AG04449 (cell line): ENCODE data around the gene FANK1.
"Not testable (repeated sequence)": the region's sequence is repeated elsewhere in the genome, so short reads cannot be mapped to it uniquely, and the experiment has no call there.

Source experiments
- CTCF ChIA-PET: fragments of 350-600 bp; formaldehyde crosslinking; extraction: SDS; loops from one replicate; lab custom pipeline; 2021; ENCODE audit warnings: antibody characterized with exemption; lab: Yijun Ruan, JAX
- POLR2A ChIA-PET: fragments of 400-600, 350-600 bp; formaldehyde crosslinking; extraction: SDS; loops from one replicate; lab custom pipeline; 2020; ENCODE audit warnings: antibody characterized with exemption, inconsistent platforms; lab: Yijun Ruan, JAX
- DNase-seq: peaks from one replicate; pipeline ENCODE4 v3.0.0-alpha.2; 2010; ENCODE audit warnings: low read depth, low spot score
- H3K4me3 ChIP-seq: 2 replicates; pipeline ENCODE4 v1.5.1; 2011; ENCODE audit warnings: low read depth, mild to moderate bottlenecking, control low read depth, low read length
- CTCF ChIP-seq: IDR thresholded peaks from one replicate; pipeline ENCODE4 v1.5.1; 2011; ENCODE audit warnings: mild to moderate bottlenecking, moderate library complexity, low read length, control low read depth, inconsistent platforms; ENCODE audit not compliant: insufficient read depth; ENCODE audit errors: missing control alignments

FANK1 gene

GRCh38 chr10:125896088-125896934 is at the start of gene FANK1:
Gene FANK1, plus strand, starts transcription at chr10:125896564. Its CDS starts 79 bp downstream, at chr10:125896643.
- CTCF ChIA-PET, DNase-seq, POLR2A ChIA-PET: not testable (repeated sequence)
- H3K4me3 ChIP-seq, result peak within 1 kb of the TSS; percentile 69

- TF ChIP-seq CTCF, result no peak
- POLR2A ChIA-PET, result interaction anchor here (0.6 kb wide), 1 partner anchor 531 kb away, joined by 3 read pairs; no protein-coding TSS in a partner anchor
- CTCF ChIA-PET, result interaction anchor here (1.1 to 1.2 kb wide), 2 partner anchors 21 to 22 kb away, joined by 3 to 5 read pairs; no protein-coding TSS in a partner anchor
- DNase-seq, result no peak
- no peak overlapping the region for H3K4me3 ChIP-seq
These were observed 49.5 kb upstream of the FANK1 start for GRCh38 chr10:125846894-125847293.

GRCh38 chr10:125848371-125848770 is 48.0 kb upstream of the FANK1 start:
- no peak overlapping the region for H3K4me3 ChIP-seq
- DNase-seq, result no peak
- POLR2A ChIA-PET, result no interaction called here
- TF ChIP-seq CTCF, result no peak
- CTCF ChIA-PET, result no interaction called here

GRCh38 chr10:125848857-125849256 is 47.5 kb upstream of the FANK1 start:
- CTCF ChIA-PET, result no interaction called here

GRCh38 chr10:125849448-125849847 is 46.9 kb upstream of the FANK1 start:
- DNase-seq, result no peak
- TF ChIP-seq CTCF, result no peak
- ChIA-PET CTCF (no interaction called here), POLR2A (no interaction called here)
- H3K4me3 ChIP-seq, result no peak overlapping the region

More at GRCh38 chr10:125848857-125849256, 47.5 kb upstream of the FANK1 start:
- no peak for TF ChIP-seq CTCF
- no peak overlapping the region for H3K4me3 ChIP-seq
- DNase-seq, result no peak
- POLR2A ChIA-PET, result no interaction called here

GRCh38 chr10:125850766-125851731 is 45.3 kb upstream of the FANK1 start:
- no peak for DNase-seq
- H3K4me3 ChIP-seq, result no peak overlapping the region
- POLR2A ChIA-PET, result no interaction called here
- CTCF ChIA-PET, result interaction anchor here (0.7 kb wide), 1 partner anchor 23 kb away, joined by 4 read pairs; no protein-coding TSS in a partner anchor
- TF ChIP-seq CTCF, result no peak
